Thymus (tissue), 11 donors: ENCODE measurements around the gene MAMLD1. TPM values are rescaled to one million over a fixed set of nuclear protein-coding genes. Genes with fewer than 3 reads are reported as not detected.
A peak's percentile ranks its signal among the peaks of the same experiment; 100 is the strongest.

ENCODE experiments used
- DNase-seq, 9 donors: peaks; one replicate each; pipeline ENCODE4 v3.0.0-alpha.2; 2013; ENCODE audit warnings: low spot score in 9 of 9, low read depth in 6 of 9, missing footprints in 1 of 9
- H3K27ac ChIP-seq, 2 donors: one replicate each; pipeline ENCODE4 v1.5.1; 2013; ENCODE audit warnings: control low read depth in 1 of 2, low read depth in 1 of 2, low read length in 1 of 2, mild to moderate bottlenecking in 1 of 2, moderate library complexity in 1 of 2
- H3K27me3 ChIP-seq, 2 donors: one replicate each; pipeline ENCODE4 v1.5.1; 2013; ENCODE audit warnings: low read length in 1 of 2; ENCODE audit not compliant: control insufficient read depth in 2 of 2, insufficient read depth in 1 of 2
- H3K36me3 ChIP-seq, 2 donors: one replicate each; pipeline ENCODE4 v1.5.1; 2013; ENCODE audit warnings: low read length in 1 of 2, mild to moderate bottlenecking in 1 of 2, moderate library complexity in 1 of 2; ENCODE audit not compliant: control insufficient read depth in 2 of 2, insufficient read depth in 2 of 2
- H3K4me1 ChIP-seq, 2 donors: one replicate each; pipeline ENCODE4 v1.5.1; 2013; ENCODE audit warnings: low read length in 2 of 2; ENCODE audit not compliant: control insufficient read depth in 2 of 2, insufficient read depth in 2 of 2
- H3K4me3 ChIP-seq, 2 donors: one replicate each; pipeline ENCODE4 v1.5.1; 2013; ENCODE audit warnings: low read length in 2 of 2, control low read depth in 1 of 2, mild to moderate bottlenecking in 1 of 2
- H3K9me3 ChIP-seq, 2 donors: one replicate each; pipeline ENCODE4 v1.5.1; 2013; ENCODE audit warnings: low read length in 1 of 2, mild to moderate bottlenecking in 1 of 2; ENCODE audit not compliant: control insufficient read depth in 2 of 2, insufficient read depth in 1 of 2
- WGBS: extraction: QIAGEN DNeasy Blood & Tissue Kit; methylation state at CpG from one replicate; pipeline ENCODE4 v1.1.7; 2013; 5-methylcytosine and 5-hydroxymethylcytosine counted together
- polyA plus RNA-seq: library from polyadenylated mRNA; stranded (reverse); fragments of 200-250 nt; gene quantifications from one replicate; pipeline ENCODE4 v1.2.3, GENCODE V29; 2013
- total RNA-seq: library from RNA; stranded (reverse); fragments of 120-200 nt; gene quantifications from one replicate; pipeline ENCODE4 v1.2.4, GENCODE V29; 2013
- donor health status: healthy.

MAMLD1 gene
- total and polyA plus RNA-seq, 2 donors: 0.42 to 0.96 TPM

DNA sequence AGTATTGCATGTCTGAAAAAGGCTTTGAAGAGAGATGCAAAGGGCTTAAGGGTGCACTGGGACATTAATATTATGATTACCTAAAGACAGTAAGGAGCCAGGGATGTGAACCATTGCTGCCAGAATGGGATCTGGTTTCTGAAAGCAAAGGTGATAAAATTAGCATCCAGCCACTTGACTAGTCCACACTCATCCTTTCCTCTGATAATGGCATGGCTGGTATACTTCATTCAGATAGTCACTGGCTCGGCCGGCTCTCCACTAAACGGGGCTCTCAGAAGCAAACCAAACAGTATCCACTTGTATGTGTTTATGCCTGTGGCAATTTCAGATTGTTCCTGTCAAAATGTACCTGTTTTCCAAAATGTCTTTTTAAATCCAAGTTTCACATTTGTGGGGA, 46.4 kb downstream of the MAMLD1 start:
- 98% methylated on average over 3 of the region's 3 CpGs for WGBS
- Histone ChIP-seq H3K36me3 (no peaks in the 10 kb centered on the region), H3K9me3 (no peaks in the 10 kb centered on the region), H3K4me1 (peaks cover 5 to 15% of the 10 kb centered on the region in 2 donors), H3K27ac (no peak overlapping the region), H3K4me3 (no peak overlapping the region), H3K27me3 (no peaks in the 10 kb centered on the region)
- DNase-seq: no peak

DNA sequence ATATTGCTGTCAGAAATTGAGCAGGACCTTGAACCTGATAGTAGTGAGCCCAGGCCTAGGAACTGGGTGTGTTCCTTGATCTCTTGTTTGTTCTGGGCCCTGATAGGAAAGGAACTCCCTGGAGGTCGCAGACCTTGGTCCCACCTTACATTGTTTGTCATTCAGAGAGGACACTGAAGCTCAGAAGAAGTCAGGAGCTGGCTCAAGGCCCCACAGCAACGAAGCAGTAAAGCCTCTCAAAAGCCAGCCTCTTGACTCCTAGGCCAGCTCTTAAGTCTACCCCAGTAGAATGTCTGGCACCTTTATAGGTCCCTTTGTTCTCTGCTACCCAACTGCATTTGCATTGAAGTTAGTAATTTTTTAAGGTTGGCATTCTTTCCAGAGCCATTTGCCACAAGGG, 46.8 kb downstream of the MAMLD1 start:
- no peaks in the 10 kb centered on the region for H3K27me3 ChIP-seq

DNA sequence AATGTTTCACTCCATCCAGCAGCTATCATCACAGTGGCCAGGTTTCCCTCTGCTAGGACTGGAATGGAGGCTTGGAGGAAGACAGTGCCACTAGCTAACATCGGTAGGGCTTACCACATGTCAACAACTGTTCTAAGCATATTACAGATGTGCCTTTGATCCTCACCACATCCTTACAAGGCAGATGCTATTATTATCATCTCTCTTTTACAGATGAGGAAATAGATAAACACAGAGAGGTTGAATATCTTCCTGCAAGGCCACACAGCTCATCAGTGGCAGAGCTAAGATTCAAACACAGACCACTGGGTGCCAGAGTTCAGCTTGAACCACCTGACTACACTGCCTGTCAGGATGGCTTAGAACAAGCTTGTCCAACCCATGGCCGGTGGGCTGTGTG, 47.4 kb downstream of the MAMLD1 start:
- Histone ChIP-seq H3K9me3 (no peaks in the 10 kb centered on the region), H3K4me3 (no peak overlapping the region), H3K36me3 (no peaks in the 10 kb centered on the region), H3K4me1 (peaks cover 5 to 15% of the 10 kb centered on the region in 2 donors), H3K27ac (no peak overlapping the region), H3K27me3 (no peaks in the 10 kb centered on the region)
- peak in 8 of 9 donors; percentile 12 to 62 (median 22) for DNase-seq
- 52% methylated on average over 2 of the region's 2 CpGs for WGBS

More for the DNA sequence above, 46.8 kb downstream of the MAMLD1 start:
- Histone ChIP-seq H3K36me3 (no peaks in the 10 kb centered on the region), H3K9me3 (no peaks in the 10 kb centered on the region), H3K4me1 (peaks cover 5 to 15% of the 10 kb centered on the region in 2 donors), H3K4me3 (no peak overlapping the region), H3K27ac (no peak overlapping the region)
- peak in 1 of 9 donors; percentile 7 for DNase-seq
- 93% methylated on average over 2 of the region's 2 CpGs for WGBS

DNA sequence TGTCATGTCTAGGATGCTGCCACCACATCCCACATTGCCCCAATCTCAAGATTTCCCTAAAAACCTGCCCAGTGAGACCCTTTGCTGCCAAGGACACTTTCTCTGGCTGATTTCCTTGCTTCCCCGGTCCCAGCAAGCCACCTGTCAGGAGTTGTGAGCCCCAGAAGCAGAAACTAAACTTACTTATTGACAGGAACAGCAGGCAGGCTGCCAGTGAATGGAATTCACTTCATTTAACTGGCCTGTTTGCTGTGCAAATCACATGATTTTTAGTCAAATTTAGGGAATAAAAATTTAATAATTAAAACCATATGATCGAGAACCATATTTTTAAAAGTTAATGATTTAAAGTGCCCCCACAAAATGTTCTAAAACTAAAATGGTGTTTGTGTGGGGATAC, 48.5 kb downstream of the MAMLD1 start:
- H3K9me3 ChIP-seq: no peaks in the 10 kb centered on the region
- no peak overlapping the region for H3K27ac ChIP-seq
- H3K36me3 ChIP-seq: no peaks in the 10 kb centered on the region
- DNase-seq: no peak
- WGBS: 94% methylated on average over 2 of the region's 2 CpGs
- no peak overlapping the region for H3K4me3 ChIP-seq
- peaks cover 5 to 15% of the 10 kb centered on the region in 2 donors for H3K4me1 ChIP-seq
- H3K27me3 ChIP-seq: no peaks in the 10 kb centered on the region

DNA sequence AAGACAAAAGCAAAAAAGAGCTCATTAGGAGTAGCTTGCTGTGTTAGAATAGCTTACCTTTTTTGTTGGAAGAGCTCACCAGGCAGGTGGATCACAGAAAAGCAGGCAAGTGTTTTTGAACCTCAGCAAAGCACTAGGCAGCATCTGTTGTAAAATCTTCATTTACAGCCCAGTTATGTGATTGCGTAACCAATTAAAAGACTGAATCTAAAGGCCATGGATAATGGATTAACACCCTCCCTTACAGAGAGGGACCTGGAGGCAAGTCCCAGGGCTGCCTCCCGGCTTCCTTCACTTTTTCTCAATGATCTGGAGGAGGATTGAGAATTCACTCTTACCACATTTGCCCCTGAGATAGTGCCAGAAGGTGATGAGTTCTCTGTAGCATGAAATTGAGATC, 51.1 kb downstream of the MAMLD1 start:
- Histone ChIP-seq H3K4me1 (peaks cover 5 to 15% of the 10 kb centered on the region in 2 donors), H3K9me3 (no peaks in the 10 kb centered on the region), H3K36me3 (no peaks in the 10 kb centered on the region), H3K27ac (no peak overlapping the region), H3K4me3 (no peak overlapping the region), H3K27me3 (no peaks in the 10 kb centered on the region)
- DNase-seq: no peak
- 97% methylated on average over 2 of the region's 2 CpGs for WGBS

DNA sequence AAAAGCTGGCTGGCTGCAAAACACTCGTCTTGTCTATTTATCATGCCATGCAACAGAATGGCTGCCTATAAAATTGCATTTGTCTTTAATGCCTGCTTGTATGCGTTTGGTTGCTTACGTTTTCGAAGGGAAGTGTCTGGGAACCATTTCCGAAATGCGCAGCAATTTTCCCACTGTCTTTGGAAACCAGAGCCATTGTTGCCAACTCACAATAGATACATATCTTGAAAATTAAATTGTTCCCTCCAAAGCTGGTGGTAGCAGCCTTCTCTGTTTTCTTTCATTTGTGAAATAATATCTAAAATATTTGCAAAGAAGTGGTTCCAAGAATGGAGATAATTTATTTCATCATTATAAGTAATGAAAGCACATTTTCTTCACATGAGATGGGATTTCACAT, 53.4 kb downstream of the MAMLD1 start:
- peaks cover 0 to 2% of the 10 kb centered on the region in 2 donors for H3K4me1 ChIP-seq
- no peak overlapping the region for H3K4me3 ChIP-seq
- H3K27ac ChIP-seq: no peak overlapping the region
- no peak for DNase-seq
- 94% methylated on average over 6 of the region's 6 CpGs for WGBS
- no peaks in the 10 kb centered on the region for H3K36me3 ChIP-seq
- no peaks in the 10 kb centered on the region for H3K9me3 ChIP-seq
- no peaks in the 10 kb centered on the region for H3K27me3 ChIP-seq

DNA sequence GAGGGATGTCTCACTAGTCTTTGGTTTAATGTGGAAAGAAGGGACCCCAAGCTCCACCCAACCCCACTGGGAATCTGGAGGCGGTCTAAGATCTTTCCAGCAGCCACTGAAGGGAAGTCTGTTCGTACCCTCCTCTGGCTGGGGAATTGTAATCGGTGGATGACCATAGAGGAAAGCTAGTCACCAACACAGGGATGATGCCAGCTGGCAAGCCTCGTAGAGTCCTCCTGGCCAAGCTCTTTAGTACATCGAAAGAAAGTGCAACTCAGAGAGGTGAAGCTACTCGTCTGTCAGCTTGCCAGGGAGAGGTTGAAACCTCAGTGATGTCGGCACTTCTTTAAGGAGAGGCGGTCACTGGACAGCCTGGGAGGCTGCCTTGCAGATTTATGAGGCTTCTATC, 58.7 kb downstream of the MAMLD1 start:
- no peaks in the 10 kb centered on the region for H3K36me3 ChIP-seq
- DNase-seq: no peak
- no peak overlapping the region for H3K4me3 ChIP-seq
- no peaks in the 10 kb centered on the region for H3K9me3 ChIP-seq
- no peaks in the 10 kb centered on the region for H3K27me3 ChIP-seq
- H3K4me1 ChIP-seq: no peaks in the 10 kb centered on the region
- WGBS: 84% methylated on average over 8 of the region's 8 CpGs
- no peak overlapping the region for H3K27ac ChIP-seq

DNA sequence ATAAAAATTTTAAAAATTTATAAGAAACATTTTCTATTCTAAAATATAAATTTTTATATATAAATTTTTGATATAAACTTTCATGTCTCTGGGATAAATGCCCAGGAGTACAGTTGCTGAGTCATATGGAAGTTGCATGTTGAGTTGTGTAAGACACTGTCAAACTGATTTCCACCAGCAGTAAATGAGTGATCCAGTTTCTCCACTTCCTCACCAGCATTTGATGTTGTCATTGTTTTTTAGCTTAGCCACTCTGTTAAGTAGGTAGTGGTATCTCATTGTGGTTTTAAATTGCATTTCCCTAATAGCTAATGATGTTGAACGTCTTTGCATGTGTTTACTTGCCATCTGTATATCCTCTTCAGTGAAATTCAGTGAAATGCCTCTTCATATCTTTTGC, 66.5 kb downstream of the MAMLD1 start:
- H3K36me3 ChIP-seq: no peaks in the 10 kb centered on the region
- no peaks in the 10 kb centered on the region for H3K4me1 ChIP-seq
- no peak for DNase-seq
- WGBS: 54% methylated on average over 1 of the region's 1 CpG
- H3K27me3 ChIP-seq: no peaks in the 10 kb centered on the region
- no peaks in the 10 kb centered on the region for H3K9me3 ChIP-seq
- no peak overlapping the region for H3K27ac ChIP-seq
- H3K4me3 ChIP-seq: no peak overlapping the region

DNA sequence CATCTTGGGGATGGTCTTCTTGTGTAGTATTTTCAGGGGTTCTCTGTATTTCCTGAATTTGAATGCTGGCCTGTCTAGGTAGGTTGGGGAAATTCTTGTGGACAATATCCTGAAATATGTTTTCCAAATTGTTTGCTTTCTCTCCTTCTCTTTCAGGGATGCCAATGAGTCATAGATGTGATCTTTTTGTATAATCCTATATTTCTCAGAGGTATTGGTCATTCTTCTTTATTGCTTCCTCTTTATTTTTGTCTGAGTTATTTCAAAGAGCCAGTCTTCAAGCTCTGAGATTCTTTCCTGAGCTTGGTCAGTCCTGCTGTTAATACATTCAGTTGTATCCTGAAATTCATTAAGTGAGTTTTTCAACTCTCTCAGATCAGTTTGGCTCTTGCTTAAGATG, 73.1 kb downstream of the MAMLD1 start:
- Histone ChIP-seq H3K27ac (no peak overlapping the region), H3K27me3 (no peaks in the 10 kb centered on the region), H3K9me3 (no peaks in the 10 kb centered on the region), H3K36me3 (no peaks in the 10 kb centered on the region), H3K4me3 (no peak overlapping the region), H3K4me1 (no peaks in the 10 kb centered on the region)
- no peak for DNase-seq

DNA sequence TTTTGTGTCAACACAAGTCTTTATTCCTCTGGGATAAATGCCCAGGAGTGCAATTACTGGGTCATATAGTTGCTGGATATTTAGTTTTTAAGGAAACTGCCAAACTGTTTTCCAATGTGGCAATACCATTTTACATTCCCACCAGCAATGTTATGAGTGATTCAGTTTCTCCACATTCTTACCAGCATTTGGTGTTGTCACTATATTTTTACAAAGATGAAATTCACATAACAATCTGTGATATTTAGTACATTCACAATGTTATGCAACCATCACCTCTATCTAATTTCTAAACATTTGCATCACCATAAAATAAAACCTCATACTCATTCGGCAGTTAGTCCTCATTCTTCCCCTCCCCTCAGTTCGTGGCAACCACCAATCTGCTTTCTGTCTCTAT, 75.0 kb downstream of the MAMLD1 start:
- H3K27ac ChIP-seq: no peak overlapping the region
- no peaks in the 10 kb centered on the region for H3K4me1 ChIP-seq
- H3K36me3 ChIP-seq: no peaks in the 10 kb centered on the region
- H3K27me3 ChIP-seq: no peaks in the 10 kb centered on the region
- WGBS: 97% methylated on average over 2 of the region's 2 CpGs
- DNase-seq: no peak
- no peak overlapping the region for H3K4me3 ChIP-seq
- no peaks in the 10 kb centered on the region for H3K9me3 ChIP-seq
